HepG2 (cell line): ENCODE measurements around the gene KRT15. TPM values are rescaled to one million over a fixed set of nuclear protein-coding genes. Genes with fewer than 3 reads are reported as not detected.

Source experiments
- ATAC-seq: fragments of 200-7000 bp; cut with Tn5 transposase; 3 replicates; pipeline ENCODE4 v1.9.1; 2020; ENCODE audit warnings: mild to moderate bottlenecking, moderate library complexity
- BruUV-seq: library from RNA; stranded (reverse); fragments of 400-500 nt; replicated peaks from 2 replicates; lab custom pipeline; 2021; lab: Mats Ljungman, UMichigan
- CTCF ChIA-PET: fragments of 300-600 bp; formaldehyde crosslinking; extraction: SDS; loops from one replicate; lab custom pipeline; 2021; ENCODE audit warnings: low total read pairs, inconsistent platforms, low intra/inter-chr PET ratio; lab: Yijun Ruan, JAX
- POLR2A ChIA-PET: fragments of 350-600 bp; sonication (Branson Sonifier 250); formaldehyde crosslinking; loops from one replicate; lab custom pipeline; 2020; ENCODE audit warnings: antibody characterized with exemption, inconsistent platforms; lab: Yijun Ruan, JAX
- DNase-seq: peaks from one replicate; pipeline ENCODE4 v3.0.0-alpha.2; 2015; ENCODE audit warnings: low spot score
- FAIRE-seq: peaks from 3 replicates; lab custom pipeline; 2011; peaks lifted over from hg19 to GRCh38; lab: Jason Lieb, UNC
- H2AFZ ChIP-seq: one replicate; pipeline ENCODE4 v1.6.1; 2011; ENCODE audit warnings: low read length, inconsistent platforms
- H3K27ac ChIP-seq: fragments of 300-600 bp; 3 replicates; pipeline ENCODE4 v1.8.0; 2011; ENCODE audit warnings: mixed run types, mild to moderate bottlenecking, mixed read lengths, low read length, inconsistent platforms; ENCODE audit not compliant: insufficient read depth; ENCODE audit errors: extremely low read length
- H3K27me3 ChIP-seq, 2 experiments: fragments of 200-600 bp in 1 of 2; 2 replicates in 1 of 2; 3 replicates in 1 of 2; pipeline versions ENCODE4 v1.6.0 to v1.8.0; 2011; ENCODE audit warnings: low read length in 2 of 2, mild to moderate bottlenecking in 2 of 2, moderate library complexity in 2 of 2, inconsistent platforms in 1 of 2; ENCODE audit not compliant: insufficient read depth in 2 of 2, control insufficient read depth in 1 of 2
- H3K36me3 ChIP-seq, 2 experiments: fragments of 200-600 bp in 1 of 2; replicated peaks in 1 of 2; 2 replicates in 1 of 2; 3 replicates in 1 of 2; pipeline versions ENCODE4 v1.5.1 to v1.8.0; 2011; ENCODE audit warnings: low read length in 2 of 2, inconsistent platforms in 1 of 2; ENCODE audit not compliant: insufficient read depth in 2 of 2, control insufficient read depth in 1 of 2
- H3K4me1 ChIP-seq: 2 replicates; pipeline ENCODE4 v1.5.1; 2012; ENCODE audit warnings: low read length, inconsistent platforms; ENCODE audit not compliant: insufficient read depth
- H3K4me2 ChIP-seq: 2 replicates; pipeline ENCODE4 v1.6.0; 2011; ENCODE audit warnings: low read depth, low read length, inconsistent platforms
- H3K4me3 ChIP-seq, 3 experiments: fragments of 200-600 bp in 1 of 3; sonication (generic), shearing (Covaris generic) in 1 of 3; replicated peaks in 1 of 3; 2 replicates each; pipeline ENCODE4 v1.5.1; 2011 to 2016; ENCODE audit warnings: low read length in 3 of 3, inconsistent platforms in 2 of 3, low read depth in 2 of 3, mild to moderate bottlenecking in 2 of 3, control low read depth in 1 of 3, mixed read lengths in 1 of 3; ENCODE audit not compliant: insufficient read depth in 1 of 3
- H3K79me2 ChIP-seq: one replicate; pipeline ENCODE4 v1.6.1; 2011; ENCODE audit warnings: low read length, inconsistent platforms; ENCODE audit not compliant: insufficient read depth
- H3K9ac ChIP-seq: 2 replicates; pipeline ENCODE4 v1.6.0; 2011; ENCODE audit warnings: mild to moderate bottlenecking, low read depth, low read length, inconsistent platforms; ENCODE audit not compliant: insufficient read depth
- H3K9me3 ChIP-seq: 2 replicates; pipeline ENCODE4 v1.5.1; 2012; ENCODE audit warnings: mild to moderate bottlenecking, low read length
- H4K20me1 ChIP-seq: 2 replicates; pipeline ENCODE4 v1.6.0; 2011; ENCODE audit warnings: inconsistent platforms, mild to moderate bottlenecking, low read length, moderate library complexity; ENCODE audit not compliant: insufficient read depth
- BHLHE40 ChIP-seq: IDR thresholded peaks from 2 replicates; pipeline ENCODE4 v1.6.1; 2011; ENCODE audit warnings: low read length, improper control_type of control experiment
- ERF ChIP-seq: IDR thresholded peaks from 2 replicates; pipeline ENCODE4 v1.6.1; 2018; ENCODE audit warnings: missing biosample characterization, missing genetic modification reagents
- EZH2 ChIP-seq: conservative IDR thresholded peaks from 2 replicates; pipeline ENCODE4 v1.6.1; 2012; ENCODE audit warnings: mild to moderate bottlenecking, low read depth, low read length, moderate library complexity
- HIVEP1 ChIP-seq: sonication (generic); formaldehyde crosslinking; IDR thresholded peaks from 2 replicates; pipeline ENCODE4 v1.4.0; 2020; ENCODE audit warnings: mild to moderate bottlenecking, missing genetic modification reagents
- KDM5B ChIP-seq: sonication (generic); formaldehyde crosslinking; IDR thresholded peaks from 2 replicates; pipeline ENCODE4 v1.4.0; 2020; ENCODE audit warnings: missing genetic modification reagents, mild to moderate bottlenecking, borderline replicate concordance
- NAIF1 ChIP-seq: sonication (generic); formaldehyde crosslinking; IDR thresholded peaks from 2 replicates; pipeline ENCODE4 v1.5.0; 2020; ENCODE audit warnings: mild to moderate bottlenecking, missing genetic modification reagents, borderline replicate concordance
- NFATC3 ChIP-seq: sonication (generic); formaldehyde crosslinking; IDR thresholded peaks from 2 replicates; pipeline ENCODE4 v1.5.1; 2020; ENCODE audit warnings: mild to moderate bottlenecking, missing genetic modification reagents
- RXRB ChIP-seq: IDR thresholded peaks from 2 replicates; pipeline ENCODE4 v1.6.1; 2016; ENCODE audit warnings: borderline replicate concordance, missing genetic modification reagents, missing compliant biosample characterization
- SOX13 ChIP-seq, 3 experiments: fragments of 450-650 bp in 1 of 3; sonication (generic) in 1 of 3; formaldehyde crosslinking in 1 of 3; IDR thresholded peaks in 2 of 3; conservative IDR thresholded peaks in 1 of 3; 2 replicates each; pipeline versions ENCODE4 v1.5.0 to v1.6.1; 2016 to 2020; ENCODE audit warnings: antibody characterized with exemption in 1 of 3, mild to moderate bottlenecking in 1 of 3, missing compliant biosample characterization in 1 of 3, missing genetic modification reagents in 1 of 3, moderate library complexity in 1 of 3
- ZNF230 ChIP-seq: sonication (generic); formaldehyde crosslinking; IDR thresholded peaks from 2 replicates; pipeline ENCODE4 v1.4.0; 2020; ENCODE audit warnings: mild to moderate bottlenecking, missing genetic modification reagents
- ZNF260 ChIP-seq: sonication (generic); formaldehyde crosslinking; IDR thresholded peaks from 2 replicates; pipeline ENCODE4 v1.4.0; 2020; ENCODE audit warnings: missing genetic modification reagents, low read depth, mild to moderate bottlenecking, borderline replicate concordance
- ZNF558 ChIP-seq: sonication (generic); formaldehyde crosslinking; IDR thresholded peaks from 2 replicates; pipeline ENCODE4 v1.9.0; 2022; ENCODE audit warnings: mild to moderate bottlenecking, missing genetic modification reagents, borderline replicate concordance
- ZNF562 ChIP-seq: sonication (generic); formaldehyde crosslinking; IDR thresholded peaks from 2 replicates; pipeline ENCODE4 v1.8.0; 2022; ENCODE audit warnings: missing genetic modification reagents, borderline replicate concordance
- ZNF792 ChIP-seq: IDR thresholded peaks from 2 replicates; pipeline ENCODE4 v1.6.1; 2016
- ZNF839 ChIP-seq: sonication (generic); formaldehyde crosslinking; IDR thresholded peaks from 2 replicates; pipeline ENCODE4 v1.4.0; 2020; ENCODE audit warnings: missing genetic modification reagents, mild to moderate bottlenecking, borderline replicate concordance
- ZSCAN22 ChIP-seq: sonication (generic); formaldehyde crosslinking; IDR thresholded peaks from 2 replicates; pipeline ENCODE4 v1.4.0; 2020; ENCODE audit warnings: mild to moderate bottlenecking, missing genetic modification reagents
- WGBS: methylation state at CpG from one replicate; pipeline ENCODE4 v1.1.6; 2017; ENCODE audit warnings: low lambda C conversion rate; 5-methylcytosine and 5-hydroxymethylcytosine counted together
- in situ Hi-C: cut with HindIII; loops from 2 replicates; pipeline ENCODE4 v1.10.0; 2017; ENCODE audit warnings: low pct_unique_long_range_greater_than_20kb; ENCODE audit not compliant: extremely low pct_ligation_motif_present
- intact Hi-C: fragments of 100-400 bp; cut with micrococcal nuclease; formaldehyde crosslinking; loops from one replicate; pipeline ENCODE4 v1.10.0; 2022; ENCODE audit not compliant: unreplicated experiment
- polyA plus RNA-seq, 8 experiments: library from polyadenylated mRNA; depleted of rRNA in 3 of 8; stranded (reverse) in 7 of 8; unstranded in 1 of 8; fragments of >200 nt; fragmentation: Illumina TruSeq in 4 of 8; extraction: Trizol in 4 of 8; gene quantifications; 2 replicates each; pipeline versions ENCODE4 v1.2.1 to v1.2.3, GENCODE V29; 2011 to 2016; ENCODE audit warnings: low read depth in 4 of 8, missing spikeins in 1 of 8, mixed read lengths in 1 of 8; ENCODE audit not compliant: insufficient read depth in 1 of 8
- total RNA-seq, 5 experiments: library from RNA; depleted of rRNA; stranded (reverse); fragments of >200 nt; fragmentation: Illumina TruSeq; extraction: Trizol; gene quantifications; 2 replicates each; pipeline ENCODE4 v1.2.3, GENCODE V29; 2016; ENCODE audit warnings: low read depth in 1 of 5
- TF ChIP-seq, protein P1 (sequence below): sonication (generic); formaldehyde crosslinking; IDR thresholded peaks from 2 replicates; pipeline ENCODE4 v1.4.0; 2020; ENCODE audit warnings: missing genetic modification reagents

The KRT15 gene
- total and polyA plus RNA-seq, 2 of the 13 experiments (the other 11 are each of a cell fraction or from before 2014, with no cell fraction given): 0.46 to 0.63 TPM

DNA sequence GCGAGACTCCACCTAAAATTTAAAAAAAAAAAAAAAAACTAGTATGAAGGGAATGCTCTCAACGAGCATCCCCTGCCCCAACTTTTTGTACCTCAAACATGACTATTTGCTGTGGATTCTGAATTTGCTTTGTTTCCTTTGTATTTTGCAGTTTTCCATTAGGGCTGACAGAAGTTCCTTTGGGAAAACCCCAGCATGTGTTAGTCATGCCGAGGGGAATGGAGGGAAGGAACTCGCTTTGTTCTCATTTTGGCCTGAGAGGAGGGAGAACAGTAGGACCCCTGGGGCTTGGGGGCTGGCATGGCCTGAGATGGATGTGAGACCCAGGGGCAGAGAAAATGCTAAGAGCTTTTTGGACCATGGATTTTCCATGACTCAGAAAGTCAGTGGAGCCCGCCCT lies 32.7 kb upstream of the KRT15 start:
- Histone ChIP-seq H3K79me2 (no peaks in the 10 kb centered on the region), H3K36me3 (no peaks in the 10 kb centered on the region), H3K4me3 (no peak overlapping the region), H3K9ac (no peak overlapping the region), H3K27ac (no peak overlapping the region), H3K4me1 (peaks cover 34% of the 10 kb centered on the region), H3K9me3 (no peaks in the 10 kb centered on the region), H3K27me3 (peaks cover 4 to 38% of the 10 kb centered on the region in 2 experiments; a peak in 4 of 5 replicates), H4K20me1 (no peaks in the 10 kb centered on the region), H2AFZ (no peak overlapping the region), H3K4me2 (no peak overlapping the region)
- WGBS: 18% methylated on average over 5 of the region's 5 CpGs
- no peak for DNase-seq
- BruUV-seq: no TSS peak
- ATAC-seq: no peak
- in situ Hi-C loops: no loop called here
- ChIA-PET CTCF (interaction anchor here (3.0 to 6.3 kb wide), 2 partner anchors 111 to 115 kb away, joined by 23 to 84 read pairs; no protein-coding TSS in a partner anchor), POLR2A (no interaction called here)
- no peak for TF ChIP-seq ZNF562 (CRISPR knock-in tag)
- intact Hi-C loops: no loop called here
- no peak for FAIRE-seq

DNA sequence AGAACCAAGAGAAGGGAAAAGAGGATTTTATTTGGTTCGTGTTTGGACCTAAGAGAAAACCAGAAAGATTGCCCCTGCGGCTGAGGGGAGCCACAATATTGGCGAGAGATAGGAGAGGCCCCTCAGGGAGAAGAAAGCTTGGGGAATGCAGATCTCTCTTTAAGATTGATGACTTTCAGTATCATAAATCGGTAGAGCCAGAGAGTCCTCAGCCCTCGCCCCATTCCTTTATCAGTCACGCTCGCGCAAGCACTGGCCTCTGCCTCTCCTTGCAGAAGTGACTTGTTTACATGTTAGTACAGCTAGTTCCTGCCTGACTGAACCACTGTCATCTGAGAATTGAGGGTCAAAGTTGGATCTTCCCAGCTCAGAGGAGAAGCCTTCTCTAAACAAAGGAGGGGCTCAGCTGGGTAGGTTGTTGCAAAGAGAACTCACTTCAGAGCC lies 30.9 kb upstream of the KRT15 start:
- CTCF ChIA-PET: interaction anchor here (0.7 to 6.3 kb wide), 13 partner anchors 15 to 746 kb away, joined by 3 to 84 read pairs (median 11); partner anchors contain the start of gene KRT19
- Histone ChIP-seq H3K36me3 (no peaks in the 10 kb centered on the region), H4K20me1 (no peaks in the 10 kb centered on the region), H3K79me2 (no peaks in the 10 kb centered on the region), H3K9ac (no peak overlapping the region), H3K4me3 (peak overlapping the region in 1 of 3 experiments; percentile 67; a peak in 1 of 6 replicates), H3K4me2 (peak overlapping the region; percentile 93), H3K9me3 (no peaks in the 10 kb centered on the region), H3K4me1 (peaks cover 42% of the 10 kb centered on the region), H3K27me3 (peaks cover 4 to 28% of the 10 kb centered on the region in 2 experiments; a peak in 4 of 5 replicates), H3K27ac (no peak overlapping the region), H2AFZ (peak overlapping the region; percentile 0)
- POLR2A ChIA-PET: interaction anchor here (0.7 to 3.3 kb wide), 7 partner anchors 10 to 139 kb away, joined by 3 to 26 read pairs (median 4); partner anchors contain the start of genes EIF1 and KRT19
- BruUV-seq: no TSS peak
- ATAC-seq: peak; percentile 14; the same call in 2 of the 3 replicates
- WGBS: 27% methylated on average over 8 of the region's 8 CpGs
- in situ Hi-C loops: loop anchor here (5.0 kb wide), 2 partner anchors 62 to 113 kb away; partner anchors contain the start of gene KRT36
- no peak for DNase-seq
- FAIRE-seq: no peak
- intact Hi-C loops: loop anchor here (1.0 kb wide), 2 partner anchors 99 to 113 kb away; no protein-coding TSS in a partner anchor
- TF ChIP-seq BHLHE40 (no peak), ZNF230 (CRISPR knock-in tag) (0 out of 2 replicates have a peak, but pooled peaks have one; percentile 5), ZNF558 (CRISPR knock-in tag) (no peak), ZNF839 (CRISPR knock-in tag) (no peak), ERF (CRISPR knock-in tag) (no peak), ZNF260 (CRISPR knock-in tag) (no peak), SOX13 (IDR thresholded peaks at IDR 0.05) (no peak), SOX13 (CRISPR knock-in tag; conservative IDR thresholded peaks at IDR 0.05 in 1 of 2, IDR thresholded peaks at IDR 0.05 in 1 of 2) (peak in 1 of 2 experiments; percentile 13; a peak in 1 of 4 replicates), ZSCAN22 (no peak), RXRB (peak; percentile 22; the same call in 1 of the 2 replicates), NFATC3 (no peak), HIVEP1 (CRISPR knock-in tag) (no peak), EZH2 (no peak), NAIF1 (CRISPR knock-in tag) (no peak), KDM5B (no peak), ZNF792 (CRISPR knock-in tag) (no peak)
- TF ChIP-seq, protein P1, sequence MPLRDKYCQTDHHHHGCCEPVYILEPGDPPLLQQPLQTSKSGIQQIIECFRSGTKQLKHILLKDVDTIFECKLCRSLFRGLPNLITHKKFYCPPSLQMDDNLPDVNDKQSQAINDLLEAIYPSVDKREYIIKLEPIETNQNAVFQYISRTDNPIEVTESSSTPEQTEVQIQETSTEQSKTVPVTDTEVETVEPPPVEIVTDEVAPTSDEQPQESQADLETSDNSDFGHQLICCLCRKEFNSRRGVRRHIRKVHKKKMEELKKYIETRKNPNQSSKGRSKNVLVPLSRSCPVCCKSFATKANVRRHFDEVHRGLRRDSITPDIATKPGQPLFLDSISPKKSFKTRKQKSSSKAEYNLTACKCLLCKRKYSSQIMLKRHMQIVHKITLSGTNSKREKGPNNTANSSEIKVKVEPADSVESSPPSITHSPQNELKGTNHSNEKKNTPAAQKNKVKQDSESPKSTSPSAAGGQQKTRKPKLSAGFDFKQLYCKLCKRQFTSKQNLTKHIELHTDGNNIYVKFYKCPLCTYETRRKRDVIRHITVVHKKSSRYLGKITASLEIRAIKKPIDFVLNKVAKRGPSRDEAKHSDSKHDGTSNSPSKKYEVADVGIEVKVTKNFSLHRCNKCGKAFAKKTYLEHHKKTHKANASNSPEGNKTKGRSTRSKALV (CRISPR knock-in tag): no peak
